Mesodermal cell (in vitro differentiated cells): ENCODE data around the gene RARS1.

Source experiments
- H3K27ac ChIP-seq: 2 replicates; pipeline ENCODE4 v1.7.0; 2013; ENCODE audit warnings: mild to moderate bottlenecking, low read depth, low read length, moderate library complexity; ENCODE audit not compliant: severe bottlenecking
- H3K36me3 ChIP-seq: 2 replicates; pipeline ENCODE4 v1.7.1; 2013; ENCODE audit warnings: mild to moderate bottlenecking, low read length, moderate library complexity; ENCODE audit not compliant: control insufficient read depth, insufficient read depth
- H3K4me1 ChIP-seq: one replicate; pipeline ENCODE4 v1.7.1; 2013; ENCODE audit warnings: mild to moderate bottlenecking, low read length; ENCODE audit not compliant: insufficient read depth, control insufficient read depth, poor library complexity, severe bottlenecking
- H3K4me3 ChIP-seq: 2 replicates; pipeline ENCODE4 v1.7.0; 2013; ENCODE audit warnings: low read length, control low read depth, mild to moderate bottlenecking; ENCODE audit not compliant: insufficient read depth, poor library complexity, severe bottlenecking; ENCODE audit errors: extremely low read depth
- H3K9me3 ChIP-seq: 2 replicates; pipeline ENCODE4 v1.7.1; 2013; ENCODE audit warnings: mild to moderate bottlenecking, low read length, moderate library complexity; ENCODE audit not compliant: control insufficient read depth
- WGBS, 2 experiments: methylation state at CpG; one replicate each; pipeline ENCODE4 v1.1.5; 2013; ENCODE audit warnings: missing lambda C conversion rate in 2 of 2; ENCODE audit not compliant: insufficient coverage in 2 of 2; 5-methylcytosine and 5-hydroxymethylcytosine counted together

The RARS1 gene

DNA sequence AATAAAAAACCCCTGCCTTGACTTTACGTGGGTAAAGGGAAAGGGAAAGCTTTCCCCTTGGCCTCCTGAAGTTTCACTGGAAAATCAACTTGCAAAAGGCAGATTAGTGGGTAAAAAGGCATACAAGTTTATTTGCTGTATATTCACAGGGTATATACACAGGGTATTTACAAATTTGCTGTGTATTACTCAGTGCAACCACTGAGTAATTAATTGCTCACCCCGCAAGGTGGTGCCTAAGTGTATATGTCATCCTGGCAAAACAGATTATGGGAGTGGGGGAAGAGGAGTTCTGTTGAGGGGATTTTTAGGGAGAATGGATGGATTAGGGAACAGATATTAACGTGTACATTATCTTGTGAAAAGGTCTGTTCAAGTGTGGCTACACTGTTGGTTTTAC, 7.1 kb upstream of the RARS1 start:
- Histone ChIP-seq H3K36me3 (no peaks in the 10 kb centered on the region), H3K27ac (no peak overlapping the region), H3K4me3 (no peak overlapping the region), H3K4me1 (peaks cover 16% of the 10 kb centered on the region), H3K9me3 (no peaks in the 10 kb centered on the region)
- 87 to 92% methylated on average over 2 of the region's 3 CpGs for WGBS, 2 experiments

DNA sequence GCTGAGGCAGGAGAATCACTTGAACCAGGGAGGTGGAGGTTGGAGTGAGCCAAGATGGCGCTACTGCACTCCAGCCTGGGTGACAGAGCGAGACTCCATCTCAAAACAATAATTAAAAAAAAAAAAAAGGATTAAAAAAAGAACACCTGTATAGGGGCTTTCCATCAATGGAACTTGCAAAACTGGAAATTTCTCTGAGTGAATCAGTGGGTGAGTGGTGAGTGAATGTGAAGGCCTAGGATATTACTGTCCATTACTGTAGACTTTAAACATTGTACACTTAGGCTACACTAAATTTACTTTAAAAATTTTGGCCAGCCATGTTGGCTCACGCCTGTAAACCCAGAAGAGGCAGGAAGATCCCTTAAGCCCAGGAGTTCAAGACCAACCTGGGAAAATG, 5.7 kb upstream of the RARS1 start:
- no peaks in the 10 kb centered on the region for H3K9me3 ChIP-seq
- no peak overlapping the region for H3K27ac ChIP-seq
- no peaks in the 10 kb centered on the region for H3K36me3 ChIP-seq
- H3K4me3 ChIP-seq, result no peak overlapping the region
- peaks cover 16% of the 10 kb centered on the region for H3K4me1 ChIP-seq
- WGBS, 2 experiments, result 80% methylated on average over 1 of the region's 3 CpGs; no CpG with 5 or more reads in 1 of the 2 experiments

DNA sequence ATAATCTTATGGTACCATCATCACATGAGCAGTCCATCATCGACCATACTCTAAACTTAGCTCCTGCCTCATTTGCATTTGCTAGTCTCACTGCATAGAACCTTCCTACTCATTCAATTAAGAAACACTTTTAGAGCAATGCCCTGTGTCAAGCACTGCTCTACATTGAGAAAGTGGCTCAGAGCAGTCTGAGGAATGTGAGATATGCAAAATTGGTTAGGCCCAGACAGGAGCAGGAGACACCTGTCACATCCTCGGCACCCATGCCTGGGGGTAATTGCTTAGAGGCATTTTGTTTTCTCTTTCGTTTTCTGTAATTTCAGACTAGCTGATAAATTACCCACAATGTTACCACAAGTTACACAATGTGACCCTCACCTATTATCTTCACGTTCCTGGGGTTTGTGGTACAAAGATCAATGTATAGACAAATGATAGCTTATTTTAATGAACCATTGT, 4.9 kb upstream of the RARS1 start:
- Histone ChIP-seq H3K4me1 (peaks cover 16% of the 10 kb centered on the region), H3K27ac (no peak overlapping the region), H3K4me3 (no peak overlapping the region), H3K9me3 (no peaks in the 10 kb centered on the region), H3K36me3 (no peaks in the 10 kb centered on the region)
- 100% methylated on average over 1 of the region's 4 CpGs; no CpG with 5 or more reads in 1 of the 2 experiments for WGBS, 2 experiments

DNA sequence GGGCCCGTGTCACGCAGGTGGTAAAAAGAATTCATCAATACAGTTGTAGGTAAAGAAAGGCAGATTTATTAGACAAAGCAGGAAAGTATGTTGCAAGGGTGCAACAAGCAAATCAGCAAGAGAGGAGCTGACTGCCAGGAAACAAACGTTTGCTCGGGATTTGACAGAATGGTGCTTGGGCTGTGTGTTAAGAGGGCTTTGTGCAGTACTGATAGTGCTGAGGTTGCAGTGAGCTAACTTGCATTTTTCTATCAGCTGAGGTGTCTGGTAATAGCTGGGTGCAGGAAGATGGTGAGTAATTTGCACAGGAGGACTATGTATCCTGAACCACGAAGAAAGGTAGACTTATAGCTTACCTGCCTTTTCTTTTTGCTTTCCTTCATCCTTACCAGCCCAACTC, 3.9 kb upstream of the RARS1 start:
- H3K36me3 ChIP-seq, result no peaks in the 10 kb centered on the region
- H3K27ac ChIP-seq, result no peak overlapping the region
- no peaks in the 10 kb centered on the region for H3K9me3 ChIP-seq
- H3K4me3 ChIP-seq, result no peak overlapping the region
- WGBS, 2 experiments, result 67 to 79% methylated on average over 4 to 5 of the region's 5 CpGs
- H3K4me1 ChIP-seq, result peaks cover 7% of the 10 kb centered on the region

- H3K36me3 ChIP-seq, result peaks cover 65% of the 10 kb centered on the region
- no peak overlapping the region for H3K27ac ChIP-seq
- H3K4me1 ChIP-seq, result peaks cover 5% of the 10 kb centered on the region
- WGBS, 2 experiments, result no CpG with 5 or more reads among the region's 3 CpGs
- no peak overlapping the region for H3K4me3 ChIP-seq
- no peaks in the 10 kb centered on the region for H3K9me3 ChIP-seq
Measured at GRCh38 chr5:168489059-168489458, 2.8 kb downstream of the RARS1 start.

- H3K9me3 ChIP-seq, result no peaks in the 10 kb centered on the region
- H3K4me3 ChIP-seq, result no peak overlapping the region
- WGBS, 2 experiments, result 93 to 98% methylated on average over 3 to 4 of the region's 5 CpGs
- H3K4me1 ChIP-seq, result no peaks in the 10 kb centered on the region
- peaks cover 94% of the 10 kb centered on the region for H3K36me3 ChIP-seq
- H3K27ac ChIP-seq, result no peak overlapping the region
Measured at GRCh38 chr5:168494057-168494555, 7.8 kb downstream of the RARS1 start.

DNA sequence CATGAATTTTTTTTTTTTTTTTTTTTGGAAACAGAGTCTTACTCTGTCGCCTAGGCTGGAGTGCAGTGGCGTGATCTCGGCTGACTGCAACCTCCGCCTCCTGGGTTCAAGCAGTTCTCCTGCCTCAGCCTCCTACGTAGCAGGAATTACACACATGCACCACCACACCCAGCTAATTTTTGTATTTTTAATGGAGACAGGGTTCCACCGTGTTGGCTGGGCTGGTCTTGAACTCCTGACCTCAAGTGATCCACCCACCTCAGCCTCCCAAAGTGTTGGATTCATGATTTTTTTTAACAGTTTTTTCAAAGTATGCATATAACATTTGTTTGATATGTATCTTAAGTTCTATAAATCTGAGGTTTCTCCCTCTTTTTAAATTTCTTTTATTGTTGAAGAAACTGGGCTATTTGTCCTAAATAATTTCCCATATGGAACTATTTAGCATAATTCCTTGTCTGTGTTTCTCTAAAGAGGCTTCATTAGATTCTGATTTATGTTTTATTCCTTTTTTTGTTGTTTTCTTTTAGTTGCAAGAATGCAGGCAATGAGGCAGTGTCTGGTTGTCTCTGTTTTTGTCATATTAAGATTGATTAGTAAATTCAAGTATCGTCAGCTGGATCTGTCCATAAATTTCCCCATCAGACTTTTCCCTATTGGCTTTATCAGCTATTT, 16.4 kb downstream of the RARS1 start:
- Histone ChIP-seq H3K27ac (no peak overlapping the region), H3K36me3 (peaks cover 80% of the 10 kb centered on the region)
- WGBS, 2 experiments, result 100% methylated on average over 2 of the region's 7 CpGs; no CpG with 5 or more reads in 1 of the 2 experiments

DNA sequence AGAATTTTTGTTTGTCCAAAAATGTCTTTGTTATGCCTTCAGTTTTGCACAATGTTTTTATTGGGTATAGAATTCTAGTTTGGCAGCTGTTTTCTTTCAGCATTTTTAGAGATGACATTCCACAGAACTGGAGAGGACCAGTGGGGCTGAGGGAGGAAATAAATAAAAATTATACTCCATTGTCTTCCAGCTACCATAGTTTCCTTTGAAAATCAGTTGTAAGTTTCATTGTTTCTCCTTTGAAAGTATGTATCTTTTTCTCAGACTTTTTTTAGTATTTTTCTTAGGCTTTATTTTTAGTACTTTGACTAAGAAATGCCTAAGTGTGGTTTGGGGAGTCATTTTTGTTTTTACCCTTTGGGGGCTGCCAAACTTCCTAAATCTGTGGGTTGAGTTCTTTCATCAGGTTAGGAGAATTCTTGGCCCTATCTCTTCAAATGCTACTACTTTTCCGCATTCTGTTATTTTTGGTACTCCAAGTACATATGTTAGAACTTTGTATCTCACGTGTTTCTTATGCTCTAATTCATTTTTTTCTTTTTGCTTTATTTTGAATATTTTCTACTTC, 27.7 kb downstream of the RARS1 start:
- no peaks in the 10 kb centered on the region for H3K4me1 ChIP-seq
- H3K4me3 ChIP-seq, result no peak overlapping the region
- H3K36me3 ChIP-seq, result peaks cover 93% of the 10 kb centered on the region
- no CpG with 5 or more reads among the region's 2 CpGs for WGBS, 2 experiments
- H3K27ac ChIP-seq, result no peak overlapping the region
- no peaks in the 10 kb centered on the region for H3K9me3 ChIP-seq

More for the DNA sequence above, 16.4 kb downstream of the RARS1 start:
- Histone ChIP-seq H3K9me3 (no peaks in the 10 kb centered on the region), H3K4me1 (no peaks in the 10 kb centered on the region), H3K4me3 (no peak overlapping the region)

GRCh38 chr5:168525856-168526255, 39.6 kb downstream of the RARS1 start:
- no peak overlapping the region for H3K27ac ChIP-seq
- 57 to 75% methylated on average over 1 of the region's 2 CpGs for WGBS, 2 experiments
- H3K4me3 ChIP-seq, result no peak overlapping the region
- H3K4me1 ChIP-seq, result peaks cover 3% of the 10 kb centered on the region
- no peaks in the 10 kb centered on the region for H3K36me3 ChIP-seq
- peaks cover 4% of the 10 kb centered on the region for H3K9me3 ChIP-seq

GRCh38 chr5:168527756-168528295, 41.6 kb downstream of the RARS1 start:
- peaks cover 3% of the 10 kb centered on the region for H3K4me1 ChIP-seq
- no peak overlapping the region for H3K4me3 ChIP-seq
- H3K36me3 ChIP-seq, result no peaks in the 10 kb centered on the region
- WGBS, 2 experiments, result 80 to 95% methylated on average over 4 of the region's 4 CpGs
- H3K9me3 ChIP-seq, result peaks cover 4% of the 10 kb centered on the region
- H3K27ac ChIP-seq, result no peak overlapping the region
